Mucosa of rectum (tissue), 2 donors: ENCODE data around the gene TNP1.

Experiments used
- H3K27ac ChIP-seq, 2 donors: one replicate each; pipeline ENCODE4 v1.7.0; 2013; ENCODE audit warnings: inconsistent platforms in 2 of 2, low read depth in 2 of 2, low read length in 2 of 2
- H3K27me3 ChIP-seq, 2 donors: one replicate each; pipeline ENCODE4 v1.7.0; 2013; ENCODE audit warnings: low read length in 2 of 2; ENCODE audit not compliant: control insufficient read depth in 2 of 2, insufficient read depth in 2 of 2
- H3K36me3 ChIP-seq, 2 donors: one replicate each; pipeline ENCODE4 v1.7.0; 2013; ENCODE audit warnings: low read length in 2 of 2; ENCODE audit not compliant: control insufficient read depth in 2 of 2, insufficient read depth in 2 of 2
- H3K4me1 ChIP-seq, 2 donors: one replicate each; pipeline ENCODE4 v1.7.0; 2013; ENCODE audit warnings: low read length in 2 of 2, mild to moderate bottlenecking in 1 of 2; ENCODE audit not compliant: control insufficient read depth in 2 of 2, insufficient read depth in 2 of 2
- H3K4me3 ChIP-seq, 2 donors: one replicate each; pipeline ENCODE4 v1.7.0; 2013; ENCODE audit warnings: low read length in 2 of 2
- H3K9ac ChIP-seq, 2 donors: one replicate each; pipeline ENCODE4 v1.7.0; 2013; ENCODE audit warnings: low read length in 2 of 2, low read depth in 1 of 2, mild to moderate bottlenecking in 1 of 2
- H3K9me3 ChIP-seq, 2 donors: one replicate each; pipeline ENCODE4 v1.7.0; 2013; ENCODE audit warnings: low read length in 2 of 2; ENCODE audit not compliant: control insufficient read depth in 2 of 2
- donor health status: healthy.
- donor health status: Normal muscosa, but diverticular disease.

The TNP1 gene

GRCh38 chr2:216820709-216821108 is 39.2 kb downstream of the TNP1 start:
- H3K4me3 ChIP-seq = no peak overlapping the region
- H3K9me3 ChIP-seq = no peaks in the 10 kb centered on the region
- no peaks in the 10 kb centered on the region for H3K36me3 ChIP-seq
- H3K9ac ChIP-seq = no peak overlapping the region
- H3K27ac ChIP-seq = no peak overlapping the region
- H3K27me3 ChIP-seq = no peaks in the 10 kb centered on the region
- H3K4me1 ChIP-seq = no peaks in the 10 kb centered on the region

GRCh38 chr2:216819766-216820165 is 40.1 kb downstream of the TNP1 start:
- no peak overlapping the region for H3K9ac ChIP-seq

GRCh38 chr2:216819055-216819454 is 40.8 kb downstream of the TNP1 start:
- no peak overlapping the region for H3K9ac ChIP-seq
- no peaks in the 10 kb centered on the region for H3K27me3 ChIP-seq
- H3K27ac ChIP-seq = no peak overlapping the region
- no peaks in the 10 kb centered on the region for H3K36me3 ChIP-seq
- no peak overlapping the region for H3K4me3 ChIP-seq
- H3K4me1 ChIP-seq = no peaks in the 10 kb centered on the region
- no peaks in the 10 kb centered on the region for H3K9me3 ChIP-seq

More at GRCh38 chr2:216819766-216820165, 40.1 kb downstream of the TNP1 start:
- Histone ChIP-seq H3K27ac (no peak overlapping the region), H3K9me3 (no peaks in the 10 kb centered on the region), H3K36me3 (no peaks in the 10 kb centered on the region), H3K4me3 (no peak overlapping the region), H3K27me3 (no peaks in the 10 kb centered on the region), H3K4me1 (no peaks in the 10 kb centered on the region)

DNA sequence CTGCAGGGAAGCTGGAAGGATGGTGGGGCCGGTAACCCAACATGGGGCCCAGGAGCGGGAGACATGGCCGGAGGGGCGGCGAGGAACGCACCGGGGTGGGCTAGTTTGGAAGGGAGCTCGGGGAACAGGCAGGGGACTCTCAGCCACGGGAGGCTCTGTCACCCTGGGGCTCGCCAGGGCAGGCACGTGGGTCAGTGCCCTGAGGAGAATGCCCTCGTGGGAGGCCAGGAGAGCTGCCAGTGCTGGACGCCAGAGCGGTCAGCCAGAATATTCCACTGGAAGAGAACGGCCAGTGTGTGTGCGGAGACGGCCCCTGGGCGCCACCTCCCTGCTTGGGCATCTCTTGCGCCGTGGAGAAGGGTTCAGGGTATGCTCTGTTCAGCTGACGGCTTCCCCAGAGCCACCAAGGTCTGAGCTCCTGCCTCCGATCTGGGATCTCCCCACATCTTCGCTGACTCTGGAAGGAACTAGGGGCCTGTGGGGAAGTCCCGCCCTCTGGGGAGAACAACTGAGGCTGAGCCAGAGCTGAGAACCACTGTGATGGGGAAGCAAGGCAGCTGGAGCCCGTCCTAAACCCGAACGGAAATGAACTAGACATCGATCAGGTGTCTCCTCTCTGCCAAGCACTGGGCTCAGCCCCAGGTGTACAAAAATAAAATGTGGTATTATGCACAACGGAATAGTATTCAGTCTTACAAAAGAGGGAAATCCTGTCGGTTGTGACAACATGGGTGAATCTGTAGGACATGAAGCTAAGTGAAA is 49.3 kb downstream of the TNP1 start:
- Histone ChIP-seq H3K27ac (no peak overlapping the region), H3K4me1 (no peaks in the 10 kb centered on the region), H3K9ac (no peak overlapping the region), H3K4me3 (no peak overlapping the region), H3K27me3 (no peaks in the 10 kb centered on the region), H3K36me3 (no peaks in the 10 kb centered on the region), H3K9me3 (no peaks in the 10 kb centered on the region)
